Lower leg skin (tissue), 3 donors: Measurements from ENCODE around the gene VPS4A.

Source experiments
- POLR2A ChIP-seq, 2 donors: fragments of 450-650 bp; IDR thresholded peaks; one replicate each; pipeline ENCODE4 v1.6.1; 2016 to 2017; ENCODE audit warnings: antibody characterized with exemption in 2 of 2, mild to moderate bottlenecking in 1 of 2, moderate library complexity in 1 of 2
- TF ChIP-seq, protein P1 (sequence below), 3 donors: fragments of 450-650 bp; IDR thresholded peaks; one replicate each; pipeline ENCODE4 v1.5.1; 2016; ENCODE audit warnings: antibody characterized with exemption in 3 of 3, mild to moderate bottlenecking in 3 of 3, moderate library complexity in 2 of 3

DNA sequence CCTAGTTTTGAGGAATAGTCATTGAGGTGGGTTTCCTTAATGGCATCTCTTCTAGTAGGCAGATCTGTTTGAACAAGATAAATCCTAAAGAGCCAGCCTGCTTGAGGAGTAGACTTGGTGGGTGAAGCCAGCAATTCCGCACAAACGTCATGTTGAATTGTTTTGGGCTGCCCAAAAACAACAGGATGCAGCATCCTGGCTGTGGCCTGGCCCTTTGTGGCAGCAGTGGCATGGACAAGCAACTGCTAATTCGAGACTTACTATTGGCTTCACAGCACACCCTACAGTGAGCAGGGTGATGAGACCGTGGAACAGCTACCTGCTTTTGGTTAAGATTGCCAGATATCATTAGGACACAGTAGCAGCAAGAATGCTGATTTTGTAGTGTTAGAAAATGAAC is 9.3 kb upstream of the VPS4A start:
- TF ChIP-seq, protein P1, sequence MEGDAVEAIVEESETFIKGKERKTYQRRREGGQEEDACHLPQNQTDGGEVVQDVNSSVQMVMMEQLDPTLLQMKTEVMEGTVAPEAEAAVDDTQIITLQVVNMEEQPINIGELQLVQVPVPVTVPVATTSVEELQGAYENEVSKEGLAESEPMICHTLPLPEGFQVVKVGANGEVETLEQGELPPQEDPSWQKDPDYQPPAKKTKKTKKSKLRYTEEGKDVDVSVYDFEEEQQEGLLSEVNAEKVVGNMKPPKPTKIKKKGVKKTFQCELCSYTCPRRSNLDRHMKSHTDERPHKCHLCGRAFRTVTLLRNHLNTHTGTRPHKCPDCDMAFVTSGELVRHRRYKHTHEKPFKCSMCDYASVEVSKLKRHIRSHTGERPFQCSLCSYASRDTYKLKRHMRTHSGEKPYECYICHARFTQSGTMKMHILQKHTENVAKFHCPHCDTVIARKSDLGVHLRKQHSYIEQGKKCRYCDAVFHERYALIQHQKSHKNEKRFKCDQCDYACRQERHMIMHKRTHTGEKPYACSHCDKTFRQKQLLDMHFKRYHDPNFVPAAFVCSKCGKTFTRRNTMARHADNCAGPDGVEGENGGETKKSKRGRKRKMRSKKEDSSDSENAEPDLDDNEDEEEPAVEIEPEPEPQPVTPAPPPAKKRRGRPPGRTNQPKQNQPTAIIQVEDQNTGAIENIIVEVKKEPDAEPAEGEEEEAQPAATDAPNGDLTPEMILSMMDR (IDR thresholded peaks at IDR 0.05), result no peak
- no peak for TF ChIP-seq POLR2A (IDR thresholded peaks at IDR 0.05)
